Measurements from ENCODE around the gene RCOR1. TPM values are rescaled to one million over a fixed set of nuclear protein-coding genes. Genes with fewer than 3 reads are reported as not detected.

The RCOR1 gene
- polyA plus RNA-seq, 1 donor from 2014 or later = 10.4 TPM

- Histone ChIP-seq H2AFZ (ENCODE audit: low read depth, low read length) (no peak overlapping the region), H3K4me2 (ENCODE audit: low read length) (no peak overlapping the region), H3K9ac (ENCODE audit: low read length) (no peak overlapping the region), H3K79me2 (replicated peaks; ENCODE audit: insufficient read depth, low read length) (no peaks in the 10 kb centered on the region), H3F3A (ENCODE audit: insufficient read depth, low read length, poor library complexity, severe bottlenecking) (no peaks in the 10 kb centered on the region), H3K27me3 (ENCODE audit: insufficient read depth, low read depth, low read length) (no peaks in the 10 kb centered on the region), H3K4me3 (ENCODE audit: low read length) (no peak overlapping the region), H3K36me3 (ENCODE audit: insufficient read depth, low read length) (no peaks in the 10 kb centered on the region), H3K27ac (ENCODE audit: low read length) (no peak overlapping the region), H3K9me3 (ENCODE audit: low read length) (no peaks in the 10 kb centered on the region), H4K20me1 (ENCODE audit: insufficient read depth) (no peaks in the 10 kb centered on the region), H3K9me2 (ENCODE audit: insufficient read depth, low read length) (no peaks in the 10 kb centered on the region)
- no peak for TF ChIP-seq CTCF (IDR thresholded peaks at IDR 0.05; ENCODE audit: poor library complexity, severe bottlenecking)
- TF ChIP-seq TAF1 (IDR thresholded peaks at IDR 0.05; ENCODE audit: low read depth) = no peak
- TF ChIP-seq RAD21 (conservative IDR thresholded peaks at IDR 0.05) = no peak
- no peak for TF ChIP-seq MXI1 (conservative IDR thresholded peaks at IDR 0.05; ENCODE audit: poor library complexity, severe bottlenecking)
- TF ChIP-seq EP300 (conservative IDR thresholded peaks at IDR 0.05; ENCODE audit: poor library complexity, severe bottlenecking) = no peak
- no peak for TF ChIP-seq REST (IDR thresholded peaks at IDR 0.05; ENCODE audit: borderline replicate concordance)
- TF ChIP-seq SMC3 (conservative IDR thresholded peaks at IDR 0.05; ENCODE audit: poor library complexity) = no peak
- no peak for TF ChIP-seq POLR2AphosphoS5 (IDR thresholded peaks at IDR 0.05)
- TF ChIP-seq EZH2 (IDR thresholded peaks at IDR 0.05; ENCODE audit: borderline replicate concordance, insufficient read depth, low read length, poor library complexity, severe bottlenecking) = no peak
Measured at GRCh38 chr14:102727336-102728095, 135.1 kb downstream of the RCOR1 start.

- H3K36me3 ChIP-seq (ENCODE audit: insufficient read depth, low read length) = no peaks in the 10 kb centered on the region
- no peak overlapping the region for H3K27ac ChIP-seq (ENCODE audit: low read length)
- H3F3A ChIP-seq (ENCODE audit: insufficient read depth, low read length, poor library complexity, severe bottlenecking) = no peaks in the 10 kb centered on the region
- H3K9me3 ChIP-seq (ENCODE audit: low read length) = no peaks in the 10 kb centered on the region
- H3K9me2 ChIP-seq (ENCODE audit: insufficient read depth, low read length) = no peaks in the 10 kb centered on the region
- H2AFZ ChIP-seq (ENCODE audit: low read depth, low read length) = no peak overlapping the region
- H3K4me2 ChIP-seq (ENCODE audit: low read length) = no peak overlapping the region
- no peaks in the 10 kb centered on the region for H3K79me2 ChIP-seq (replicated peaks; ENCODE audit: insufficient read depth, low read length)
- no peak overlapping the region for H3K9ac ChIP-seq (ENCODE audit: low read length)
- no peak overlapping the region for H3K4me3 ChIP-seq (ENCODE audit: low read length)
- H4K20me1 ChIP-seq (ENCODE audit: insufficient read depth) = no peaks in the 10 kb centered on the region
- no peaks in the 10 kb centered on the region for H3K27me3 ChIP-seq (ENCODE audit: insufficient read depth, low read depth, low read length)
- TF ChIP-seq EP300 (conservative IDR thresholded peaks at IDR 0.05; ENCODE audit: poor library complexity, severe bottlenecking) = no peak
Measured at GRCh38 chr14:102728501-102728900, 136.1 kb downstream of the RCOR1 start.

Data from neural cell (in vitro differentiated cells).